ENCODE results near the gene TMEM184C. TPM values are rescaled to one million over a fixed set of nuclear protein-coding genes. Genes with fewer than 3 reads are reported as not detected.

Gene TMEM184C
- total RNA-seq, 2 donors from 2014 or later = 30.3 to 35.7 TPM

- Mint-ChIP-seq H3K27ac (peak overlapping the region; percentile 26), H3K27me3 (ENCODE audit: insufficient read depth) (no peaks in the 10 kb centered on the region), H3K4me1 (no peaks in the 10 kb centered on the region), H3K9me3 (no peaks in the 10 kb centered on the region), H3K4me3 (no peak overlapping the region), H3K36me3 (ENCODE audit: low read depth) (peaks cover 67% of the 10 kb centered on the region)
- Histone ChIP-seq H3K27ac (ENCODE audit: low read depth, low read length) (no peak overlapping the region), H3K4me1 (ENCODE audit: control insufficient read depth, insufficient read depth, low read length) (no peaks in the 10 kb centered on the region), H3K36me3 (ENCODE audit: control insufficient read depth, insufficient read depth, low read length) (peaks cover 85% of the 10 kb centered on the region), H3K9ac (ENCODE audit: extremely low read depth, low read length, poor library complexity, severe bottlenecking) (no peak overlapping the region), H3K27me3 (ENCODE audit: control insufficient read depth, insufficient read depth, low read length, poor library complexity, severe bottlenecking) (no peaks in the 10 kb centered on the region), H3K4me3 (ENCODE audit: low read length) (no peak overlapping the region), H3K9me3 (ENCODE audit: control insufficient read depth, low read length) (no peaks in the 10 kb centered on the region)
- no peak for TF ChIP-seq CTCF (conservative IDR thresholded peaks at IDR 0.05)
- peak; percentile 45 for DNase-seq
- 97 to 100% methylated on average over 3 to 4 of the region's 4 CpGs for WGBS, 2 experiments (ENCODE audit: insufficient coverage in 1 of 2, insufficient read length in 1 of 2)
Measured at GRCh38 chr4:147626903-147627302, 9.7 kb downstream of the TMEM184C start.

GRCh38 chr4:147628415-147628814 lies 11.2 kb downstream of the TMEM184C start:
- H3K36me3 Mint-ChIP-seq (ENCODE audit: low read depth) = peaks cover 68% of the 10 kb centered on the region
- Histone ChIP-seq H3K4me3 (ENCODE audit: low read length) (no peak overlapping the region), H3K36me3 (ENCODE audit: control insufficient read depth, insufficient read depth, low read length) (peaks cover 93% of the 10 kb centered on the region), H3K4me1 (ENCODE audit: control insufficient read depth, insufficient read depth, low read length) (no peaks in the 10 kb centered on the region), H3K9me3 (ENCODE audit: control insufficient read depth, low read length) (no peaks in the 10 kb centered on the region), H3K27me3 (ENCODE audit: control insufficient read depth, insufficient read depth, low read length, poor library complexity, severe bottlenecking) (no peaks in the 10 kb centered on the region), H3K9ac (ENCODE audit: extremely low read depth, low read length, poor library complexity, severe bottlenecking) (no peak overlapping the region), H3K27ac (ENCODE audit: low read depth, low read length) (no peak overlapping the region)
- no peak for DNase-seq
- H3K9me3 Mint-ChIP-seq = no peaks in the 10 kb centered on the region
- H3K4me1 Mint-ChIP-seq = no peaks in the 10 kb centered on the region
- TF ChIP-seq CTCF (conservative IDR thresholded peaks at IDR 0.05) = no peak
- H3K4me3 Mint-ChIP-seq = no peak overlapping the region
- no peak overlapping the region for H3K27ac Mint-ChIP-seq
- H3K27me3 Mint-ChIP-seq (ENCODE audit: insufficient read depth) = no peaks in the 10 kb centered on the region
- WGBS, 2 experiments (ENCODE audit: insufficient coverage in 1 of 2, insufficient read length in 1 of 2) = 74% methylated on average over 3 of the region's 3 CpGs; no CpG with 5 or more reads in 1 of the 2 experiments

GRCh38 chr4:147629783-147630730 lies 12.9 kb downstream of the TMEM184C start:
- no peaks in the 10 kb centered on the region for H3K27me3 Mint-ChIP-seq (ENCODE audit: insufficient read depth)
- no peak for TF ChIP-seq CTCF (conservative IDR thresholded peaks at IDR 0.05)
- DNase-seq = no peak
- WGBS, 2 experiments (ENCODE audit: insufficient coverage in 1 of 2, insufficient read length in 1 of 2) = no CpG with 5 or more reads among the region's 1 CpG
- H3K9me3 Mint-ChIP-seq = no peaks in the 10 kb centered on the region
- Histone ChIP-seq H3K27ac (ENCODE audit: low read depth, low read length) (no peak overlapping the region), H3K4me1 (ENCODE audit: control insufficient read depth, insufficient read depth, low read length) (no peaks in the 10 kb centered on the region), H3K4me3 (ENCODE audit: low read length) (no peak overlapping the region), H3K9me3 (ENCODE audit: control insufficient read depth, low read length) (no peaks in the 10 kb centered on the region), H3K9ac (ENCODE audit: extremely low read depth, low read length, poor library complexity, severe bottlenecking) (no peak overlapping the region), H3K27me3 (ENCODE audit: control insufficient read depth, insufficient read depth, low read length, poor library complexity, severe bottlenecking) (no peaks in the 10 kb centered on the region), H3K36me3 (ENCODE audit: control insufficient read depth, insufficient read depth, low read length) (peaks cover 94% of the 10 kb centered on the region)
- no peak overlapping the region for H3K27ac Mint-ChIP-seq
- H3K4me3 Mint-ChIP-seq = no peak overlapping the region
- H3K4me1 Mint-ChIP-seq = no peaks in the 10 kb centered on the region
- peaks cover 72% of the 10 kb centered on the region for H3K36me3 Mint-ChIP-seq (ENCODE audit: low read depth)
